Mesenchymal stem cell (in vitro differentiated cells and primary cell): Measurements from ENCODE around the gene PLXDC2.

Experiments
- DNase-seq: peaks from one replicate; pipeline ENCODE4 v3.0.0-alpha.2; 2013
- H2AFZ ChIP-seq: one replicate; pipeline ENCODE4 v1.6.1; 2013; ENCODE audit warnings: low read depth, mild to moderate bottlenecking, control low read depth, inconsistent platforms, low read length, moderate library complexity
- H2AK5ac ChIP-seq: 2 replicates; pipeline ENCODE4 v1.6.1; 2013; ENCODE audit warnings: low read length, moderate library complexity, mild to moderate bottlenecking, inconsistent platforms; ENCODE audit not compliant: severe bottlenecking
- H2BK120ac ChIP-seq: one replicate; pipeline ENCODE4 v1.6.1; 2013; ENCODE audit warnings: low read depth, mild to moderate bottlenecking, inconsistent platforms, low read length, moderate library complexity
- H2BK12ac ChIP-seq, 2 experiments: one replicate each; pipeline ENCODE4 v1.6.1; 2013; ENCODE audit warnings: inconsistent platforms in 2 of 2, low read length in 2 of 2, mild to moderate bottlenecking in 2 of 2, moderate library complexity in 2 of 2, control low read depth in 1 of 2
- H2BK15ac ChIP-seq: one replicate; pipeline ENCODE4 v1.6.1; 2013; ENCODE audit warnings: mild to moderate bottlenecking, low read depth, inconsistent platforms; ENCODE audit not compliant: poor library complexity, severe bottlenecking
- H2BK5ac ChIP-seq: 2 replicates; pipeline ENCODE4 v1.6.1; 2013; ENCODE audit warnings: low read depth, mild to moderate bottlenecking, low read length, control low read depth, inconsistent platforms; ENCODE audit not compliant: poor library complexity, severe bottlenecking
- H3K14ac ChIP-seq, 2 experiments: one replicate each; pipeline ENCODE4 v1.6.1; 2013; ENCODE audit warnings: inconsistent platforms in 2 of 2, low read length in 2 of 2, control low read depth in 1 of 2, mild to moderate bottlenecking in 1 of 2, moderate library complexity in 1 of 2
- H3K18ac ChIP-seq, 2 experiments: one replicate each; pipeline ENCODE4 v1.6.1; 2013; ENCODE audit warnings: inconsistent platforms in 2 of 2, low read length in 2 of 2, control low read depth in 1 of 2, low read depth in 1 of 2, mild to moderate bottlenecking in 1 of 2
- H3K23ac ChIP-seq, 2 experiments: one replicate each; pipeline ENCODE4 v1.6.1; 2013; ENCODE audit warnings: inconsistent platforms in 2 of 2, low read length in 2 of 2, mild to moderate bottlenecking in 2 of 2, moderate library complexity in 2 of 2, control low read depth in 1 of 2
- H3K27ac ChIP-seq: 2 replicates; pipeline ENCODE4 v1.5.1; 2013; ENCODE audit warnings: mild to moderate bottlenecking, moderate library complexity, low read length, control low read depth, inconsistent platforms; ENCODE audit not compliant: poor library complexity, severe bottlenecking
- H3K27me3 ChIP-seq, 2 experiments: 2 replicates each; pipeline versions ENCODE4 v1.6.1 to v1.7.0; 2013; ENCODE audit warnings: low read length in 2 of 2, mild to moderate bottlenecking in 2 of 2, moderate library complexity in 2 of 2, control low read depth in 1 of 2, inconsistent platforms in 1 of 2; ENCODE audit not compliant: control insufficient read depth in 1 of 2, insufficient read depth in 1 of 2
- H3K36me3 ChIP-seq, 2 experiments: 2 replicates each; pipeline versions ENCODE4 v1.6.1 to v1.7.0; 2013; ENCODE audit warnings: low read length in 2 of 2, control low read depth in 1 of 2, inconsistent platforms in 1 of 2, low read depth in 1 of 2, mild to moderate bottlenecking in 1 of 2; ENCODE audit not compliant: insufficient read depth in 2 of 2, control insufficient read depth in 1 of 2
- H3K4ac ChIP-seq, 2 experiments: one replicate each; pipeline ENCODE4 v1.6.1; 2013; ENCODE audit warnings: inconsistent platforms in 2 of 2, low read length in 2 of 2, mild to moderate bottlenecking in 2 of 2, moderate library complexity in 2 of 2, control low read depth in 1 of 2, low read depth in 1 of 2
- H3K4me1 ChIP-seq: 2 replicates; pipeline ENCODE4 v1.6.1; 2013; ENCODE audit warnings: low read depth, low read length, control low read depth; ENCODE audit not compliant: control insufficient read depth, insufficient read depth
- H3K4me2 ChIP-seq: 2 replicates; pipeline ENCODE4 v1.6.1; 2013; ENCODE audit warnings: low read length, mild to moderate bottlenecking, inconsistent platforms; ENCODE audit not compliant: poor library complexity, severe bottlenecking
- H3K4me3 ChIP-seq, 2 experiments: 2 replicates each; pipeline versions ENCODE4 v1.5.1 to v1.7.0; 2013; ENCODE audit warnings: low read length in 2 of 2, mild to moderate bottlenecking in 2 of 2, control low read depth in 1 of 2, low read depth in 1 of 2; ENCODE audit not compliant: insufficient read depth in 1 of 2
- H3K79me1 ChIP-seq: replicated peaks from 2 replicates; pipeline ENCODE4 v1.6.1; 2013; ENCODE audit warnings: mild to moderate bottlenecking, control low read depth, low read length, inconsistent platforms; ENCODE audit not compliant: poor library complexity, severe bottlenecking
- H3K9ac ChIP-seq: 2 replicates; pipeline ENCODE4 v1.7.0; 2013; ENCODE audit warnings: mild to moderate bottlenecking, low read length, moderate library complexity
- H3K9me3 ChIP-seq: 2 replicates; pipeline ENCODE4 v1.7.0; 2013; ENCODE audit warnings: mild to moderate bottlenecking, low read length; ENCODE audit not compliant: control insufficient read depth
- H4K8ac ChIP-seq: one replicate; pipeline ENCODE4 v1.6.1; 2013; ENCODE audit warnings: inconsistent platforms, mild to moderate bottlenecking, low read length, moderate library complexity
- H4K91ac ChIP-seq: one replicate; pipeline ENCODE4 v1.6.1; 2013; ENCODE audit warnings: mild to moderate bottlenecking, low read length, inconsistent platforms
- WGBS: methylation state at CpG from one replicate; pipeline ENCODE4 v1.1.7; 2013; ENCODE audit warnings: mixed read lengths; 5-methylcytosine and 5-hydroxymethylcytosine counted together

PLXDC2 gene

GRCh38 chr10:20170661-20171060, 354.4 kb downstream of the PLXDC2 start:
- no peaks in the 10 kb centered on the region for H3K9me3 ChIP-seq
- no peak overlapping the region for H3K14ac ChIP-seq
- no CpG with 5 or more reads among the region's 2 CpGs for WGBS
- no peak overlapping the region for H3K4ac ChIP-seq
- no peaks in the 10 kb centered on the region for H3K27me3 ChIP-seq
- no peak overlapping the region for H4K8ac ChIP-seq
- H2AK5ac ChIP-seq, result no peak overlapping the region
- no peak overlapping the region for H2BK12ac ChIP-seq
- DNase-seq, result no peak
- H3K36me3 ChIP-seq, result no peaks in the 10 kb centered on the region
- no peak overlapping the region for H3K9ac ChIP-seq
- no peak overlapping the region for H2BK15ac ChIP-seq
- no peak overlapping the region for H2AFZ ChIP-seq
- no peak overlapping the region for H3K27ac ChIP-seq
- H2BK120ac ChIP-seq, result no peak overlapping the region
- no peaks in the 10 kb centered on the region for H3K79me1 ChIP-seq
- H3K4me1 ChIP-seq, result no peaks in the 10 kb centered on the region
- no peak overlapping the region for H3K4me3 ChIP-seq
- no peak overlapping the region for H3K4me2 ChIP-seq
- no peak overlapping the region for H2BK5ac ChIP-seq
- H3K18ac ChIP-seq, result no peak overlapping the region
- H4K91ac ChIP-seq, result no peak overlapping the region
- no peak overlapping the region for H3K23ac ChIP-seq

GRCh38 chr10:20173046-20173445, 356.8 kb downstream of the PLXDC2 start:
- H3K27ac ChIP-seq, result no peak overlapping the region
- no peak overlapping the region for H2BK5ac ChIP-seq
- no peak overlapping the region for H4K8ac ChIP-seq
- no peak overlapping the region for H3K4ac ChIP-seq
- no peaks in the 10 kb centered on the region for H3K79me1 ChIP-seq
- no peak overlapping the region for H2AFZ ChIP-seq
- no peak overlapping the region for H3K18ac ChIP-seq
- H2BK120ac ChIP-seq, result no peak overlapping the region
- H3K36me3 ChIP-seq, result no peaks in the 10 kb centered on the region
- no peak overlapping the region for H2AK5ac ChIP-seq
- H3K4me3 ChIP-seq, result no peak overlapping the region
- no peaks in the 10 kb centered on the region for H3K27me3 ChIP-seq
- no peak overlapping the region for H3K14ac ChIP-seq
- DNase-seq, result no peak
- H3K9me3 ChIP-seq, result no peaks in the 10 kb centered on the region
- no peak overlapping the region for H3K23ac ChIP-seq
- no peak overlapping the region for H3K4me2 ChIP-seq
- no peak overlapping the region for H3K9ac ChIP-seq
- no peak overlapping the region for H2BK12ac ChIP-seq
- H4K91ac ChIP-seq, result no peak overlapping the region
- H3K4me1 ChIP-seq, result no peaks in the 10 kb centered on the region
- 100% methylated on average over 2 of the region's 3 CpGs for WGBS
- no peak overlapping the region for H2BK15ac ChIP-seq

- H3K4ac ChIP-seq, result no peak overlapping the region
- no peak overlapping the region for H2AFZ ChIP-seq
Measured at GRCh38 chr10:20175719-20176118, 359.5 kb downstream of the PLXDC2 start.

GRCh38 chr10:20180766-20181165, 364.5 kb downstream of the PLXDC2 start:
- WGBS, result 91% methylated on average over 1 of the region's 1 CpG
- H3K18ac ChIP-seq, result no peak overlapping the region

More at GRCh38 chr10:20175719-20176118, 359.5 kb downstream of the PLXDC2 start:
- H3K79me1 ChIP-seq, result no peaks in the 10 kb centered on the region
- no peak overlapping the region for H3K4me2 ChIP-seq
- no peak overlapping the region for H2BK12ac ChIP-seq
- H3K23ac ChIP-seq, result no peak overlapping the region
- no peaks in the 10 kb centered on the region for H3K36me3 ChIP-seq
- no peaks in the 10 kb centered on the region for H3K9me3 ChIP-seq
- no peak overlapping the region for H3K14ac ChIP-seq
- no peak overlapping the region for H3K18ac ChIP-seq
- H2BK120ac ChIP-seq, result no peak overlapping the region
- no peak overlapping the region for H2BK15ac ChIP-seq
- no peak overlapping the region for H3K9ac ChIP-seq
- no peak for DNase-seq
- H3K27ac ChIP-seq, result no peak overlapping the region
- no peaks in the 10 kb centered on the region for H3K27me3 ChIP-seq
- no peak overlapping the region for H4K8ac ChIP-seq
- H2BK5ac ChIP-seq, result no peak overlapping the region
- no peak overlapping the region for H4K91ac ChIP-seq
- 100% methylated on average over 1 of the region's 3 CpGs for WGBS
- H3K4me3 ChIP-seq, result no peak overlapping the region
- no peaks in the 10 kb centered on the region for H3K4me1 ChIP-seq
- no peak overlapping the region for H2AK5ac ChIP-seq

More at GRCh38 chr10:20180766-20181165, 364.5 kb downstream of the PLXDC2 start:
- Histone ChIP-seq H2BK5ac (no peak overlapping the region), H4K8ac (no peak overlapping the region), H3K4me2 (no peak overlapping the region), H3K27me3 (no peaks in the 10 kb centered on the region), H3K14ac (no peak overlapping the region), H2BK120ac (no peak overlapping the region), H3K9me3 (no peaks in the 10 kb centered on the region), H3K27ac (no peak overlapping the region), H4K91ac (no peak overlapping the region), H3K4ac (no peak overlapping the region), H2AFZ (no peak overlapping the region), H3K4me1 (peaks cover 1% of the 10 kb centered on the region), H3K36me3 (no peaks in the 10 kb centered on the region), H2AK5ac (no peak overlapping the region), H3K79me1 (no peaks in the 10 kb centered on the region), H3K4me3 (no peak overlapping the region), H3K9ac (no peak overlapping the region), H2BK12ac (no peak overlapping the region), H3K23ac (no peak overlapping the region), H2BK15ac (no peak overlapping the region)
- no peak for DNase-seq
